HG02973 (cell line): ENCODE results near the gene THAP7.

Experiments used
- ATAC-seq: cut with Tn5 transposase; IDR thresholded peaks from one replicate; pipeline ENCODE4 v1.9.1; 2021; ENCODE audit warnings: moderate library complexity; ENCODE audit not compliant: unreplicated experiment

Gene THAP7

DNA sequence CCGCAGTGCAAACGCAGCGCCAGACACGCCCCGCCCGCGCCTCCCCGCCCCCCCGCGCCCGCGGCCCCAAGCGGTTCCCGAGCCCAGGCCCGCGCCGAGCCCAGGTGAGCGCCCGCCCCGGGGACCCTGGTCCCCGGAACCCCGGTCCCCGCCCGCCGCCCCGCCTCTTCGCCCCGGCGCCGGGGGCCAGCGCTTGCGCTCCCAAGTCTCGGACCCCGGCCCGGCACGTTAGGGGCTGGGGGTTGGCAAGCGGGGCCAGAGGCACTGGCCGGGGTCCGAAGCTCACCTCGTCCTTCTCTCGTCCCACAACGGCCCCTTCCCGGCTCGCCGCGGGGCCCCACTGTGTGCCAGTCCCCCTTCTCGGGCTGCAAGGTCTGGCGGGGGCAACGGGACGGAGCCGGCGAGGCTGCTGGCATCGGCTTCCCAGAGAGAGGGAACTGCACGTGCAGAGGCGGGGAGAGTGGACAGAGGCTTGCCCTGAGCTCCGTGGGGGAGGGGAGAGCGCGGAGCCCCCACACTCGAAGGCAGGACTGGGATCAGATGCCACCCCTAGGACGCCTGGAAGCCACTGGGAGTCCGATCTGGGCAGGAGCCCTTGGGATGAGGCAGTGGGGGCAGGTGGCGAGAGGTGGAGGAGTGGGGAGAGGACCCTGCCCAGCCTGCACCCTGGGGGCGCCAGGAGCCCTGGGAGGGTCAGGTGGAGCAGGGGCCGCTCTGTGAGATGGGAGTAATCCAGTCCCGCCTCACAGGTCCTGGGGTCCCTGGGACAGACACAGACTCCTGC is 36.6 kb downstream of the THAP7 start:
- no peak for ATAC-seq

DNA sequence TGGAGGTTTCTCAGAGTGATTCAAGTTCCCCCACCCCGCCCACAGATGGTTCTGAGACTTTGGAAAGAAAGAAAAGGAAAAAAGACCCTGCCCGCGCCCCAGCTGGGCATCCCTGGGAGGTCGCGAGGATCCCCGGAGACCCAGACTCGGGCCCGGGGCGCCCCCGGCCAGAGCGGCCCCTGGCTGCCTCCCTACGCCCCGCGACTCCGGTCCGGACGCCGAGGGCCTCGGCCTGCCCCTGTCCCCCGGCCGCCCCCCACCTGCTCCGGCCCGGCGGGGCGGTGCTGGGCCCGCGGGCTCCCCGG is 37.2 kb downstream of the THAP7 start:
- no peak for ATAC-seq

DNA sequence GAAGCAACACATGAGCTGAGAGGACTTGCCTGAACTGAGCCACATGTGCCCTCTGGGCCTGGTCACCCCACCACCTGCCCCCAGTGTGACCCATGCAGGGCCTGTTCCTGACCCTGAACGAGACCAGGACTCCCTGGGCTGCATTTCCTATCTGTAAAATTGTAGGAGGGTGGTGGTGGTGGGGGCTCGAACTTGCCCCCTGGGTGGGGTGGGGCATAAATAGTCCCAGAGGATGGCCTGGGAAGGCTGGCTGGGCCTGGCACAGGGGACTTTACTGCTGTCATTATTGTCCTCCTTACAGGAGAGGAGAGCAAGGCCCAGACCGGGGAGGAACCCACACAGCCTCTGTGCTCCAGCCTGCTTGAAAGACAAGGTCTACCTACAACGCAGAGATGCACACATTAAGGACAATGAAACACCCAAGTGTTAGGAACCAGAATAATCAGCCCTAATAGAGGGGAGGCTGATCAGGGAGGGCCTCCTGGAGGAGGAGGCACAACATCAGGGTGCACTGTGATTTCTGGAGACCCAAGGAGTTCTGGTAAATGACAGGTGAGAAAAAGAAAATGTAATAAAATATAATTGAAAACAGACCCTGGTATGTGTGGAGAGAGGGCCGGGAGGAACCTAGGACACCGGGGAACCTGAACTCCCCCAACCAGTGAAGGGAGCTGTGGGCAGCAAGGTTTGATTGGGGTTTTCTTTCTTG is 37.7 kb downstream of the THAP7 start:
- ATAC-seq, result no peak

GRCh38 chr22:20963201-20964052 is 38.5 kb downstream of the THAP7 start:
- no peak for ATAC-seq

DNA sequence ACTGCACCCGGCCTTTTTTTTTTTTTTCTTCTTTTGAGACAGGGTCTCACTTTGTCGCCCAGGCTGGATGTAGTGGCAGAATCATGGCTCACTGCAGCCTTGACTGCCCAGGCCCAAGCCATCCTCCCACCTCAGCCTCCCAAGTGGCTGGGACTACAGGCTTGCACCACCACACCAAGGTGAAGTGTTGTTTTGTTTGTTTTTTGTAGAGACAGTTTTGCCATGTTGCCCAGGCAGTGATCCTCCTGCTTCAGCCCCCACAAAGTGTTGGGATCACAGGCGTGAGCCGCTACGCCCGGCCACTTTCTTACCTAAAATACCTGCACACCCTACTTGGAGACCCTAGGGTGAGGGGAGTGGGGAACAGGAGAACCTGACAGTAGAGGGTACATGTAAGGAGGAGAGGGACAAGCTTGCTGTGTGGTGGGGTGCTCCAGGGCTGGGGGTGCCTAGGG is 39.4 kb downstream of the THAP7 start:
- no peak for ATAC-seq

- ATAC-seq, result no peak
Measured at GRCh38 chr22:20960609-20961008, 41.3 kb downstream of the THAP7 start.

DNA sequence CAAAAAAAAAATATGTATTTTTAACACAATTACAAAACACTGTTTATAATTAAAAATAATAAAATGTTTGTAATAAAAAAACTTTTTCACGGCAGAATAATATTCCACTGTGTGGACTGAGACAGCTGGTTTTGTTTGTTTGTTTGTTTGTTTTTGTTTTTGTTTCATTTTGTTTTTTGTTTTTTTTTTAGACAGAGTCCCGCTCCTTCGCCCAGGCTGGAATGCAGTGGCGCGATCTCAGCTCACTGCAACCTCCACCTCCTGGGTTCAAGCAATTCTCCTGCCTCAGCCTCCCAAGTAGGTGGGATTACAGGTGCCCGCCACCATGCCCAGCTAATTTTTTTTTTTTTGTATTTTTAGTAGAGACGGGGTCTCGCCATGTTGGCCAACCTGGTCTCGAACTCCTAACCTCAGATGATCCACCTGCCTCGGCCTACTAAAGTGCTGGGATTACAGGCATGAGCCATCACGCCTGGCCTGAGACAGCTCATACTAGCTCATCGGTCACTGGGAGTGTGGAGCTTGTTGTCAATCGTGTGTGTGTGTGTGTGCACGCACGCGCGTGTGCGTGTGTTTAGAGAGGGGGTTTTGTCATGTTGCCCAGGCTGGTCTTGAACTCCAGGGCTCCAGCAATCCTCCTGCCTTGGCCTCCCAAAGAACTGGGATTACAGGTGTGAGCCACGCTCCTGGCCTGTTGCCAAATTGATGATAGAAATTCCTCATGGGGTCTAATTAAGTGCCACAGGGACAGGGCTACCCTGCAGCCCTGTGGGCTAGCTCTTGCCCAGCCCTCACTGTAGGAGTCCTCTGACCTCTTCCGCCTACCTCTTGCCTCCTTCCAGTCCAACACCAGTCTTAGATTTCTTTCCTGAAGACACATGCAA is 42.1 kb downstream of the THAP7 start:
- no peak for ATAC-seq

- no peak for ATAC-seq
Measured at GRCh38 chr22:20957683-20958431, 44.1 kb downstream of the THAP7 start.

GRCh38 chr22:20957102-20957682 is 44.7 kb downstream of the THAP7 start:
- ATAC-seq, result no peak

DNA sequence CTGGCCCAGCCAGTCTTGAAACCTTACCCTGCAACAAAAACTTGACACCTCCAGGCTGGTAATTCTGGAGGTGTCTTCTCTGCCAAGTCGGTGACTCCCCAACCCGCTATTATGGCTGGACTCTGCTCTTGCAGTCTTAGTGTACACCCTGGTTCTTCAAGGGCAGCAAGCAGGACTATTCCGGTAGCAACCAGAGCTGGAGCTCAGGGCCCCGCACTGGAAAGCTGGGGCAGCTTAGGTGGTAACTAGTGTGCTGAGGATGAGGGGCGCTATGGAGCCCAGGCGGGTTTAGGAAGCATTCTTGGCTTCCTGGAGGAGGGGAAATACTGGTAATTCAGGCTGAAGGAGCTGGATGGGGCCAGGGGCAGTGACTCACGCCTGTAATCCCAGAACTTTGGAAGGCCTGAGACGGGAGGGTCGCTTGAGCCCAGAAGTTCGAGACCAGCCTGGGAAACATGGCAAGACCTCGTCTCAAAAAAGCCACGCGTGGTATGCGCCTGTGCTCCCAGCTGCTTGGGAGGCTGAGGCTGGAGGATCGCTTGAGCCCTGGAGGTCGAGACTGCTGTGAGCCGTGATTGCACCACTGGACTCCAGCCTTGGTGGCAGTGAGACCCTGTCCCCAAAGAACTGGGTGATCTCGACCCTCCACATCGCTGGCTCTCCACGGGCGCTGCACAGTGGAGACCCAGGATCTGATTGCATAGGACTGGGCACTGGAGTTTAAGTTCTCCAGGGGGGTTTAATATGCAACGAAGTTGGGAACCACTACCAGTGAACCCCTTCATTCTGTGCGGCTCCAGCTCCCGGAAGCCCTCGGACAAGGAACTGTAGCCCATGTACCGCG is 45.4 kb downstream of the THAP7 start:
- no peak for ATAC-seq

DNA sequence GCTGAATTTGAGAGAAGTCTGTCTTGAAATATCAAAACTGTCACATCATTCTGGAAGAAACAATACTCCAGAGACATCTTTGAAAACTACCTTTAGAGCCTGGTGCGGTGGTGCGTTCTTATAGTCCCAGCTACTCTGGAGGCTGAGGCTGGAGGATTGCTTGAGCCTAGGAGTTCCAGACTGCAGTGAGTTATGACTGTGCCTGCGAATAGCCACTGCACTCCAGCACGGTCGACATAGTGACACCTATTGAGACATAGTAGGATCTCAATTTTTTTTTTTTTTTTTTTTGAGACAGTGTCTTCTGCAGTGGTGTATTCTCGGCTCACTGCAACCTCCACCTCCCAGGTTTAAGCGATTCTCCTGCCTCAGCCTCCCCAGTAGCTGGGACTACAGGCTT is 46.4 kb downstream of the THAP7 start:
- no peak for ATAC-seq

DNA sequence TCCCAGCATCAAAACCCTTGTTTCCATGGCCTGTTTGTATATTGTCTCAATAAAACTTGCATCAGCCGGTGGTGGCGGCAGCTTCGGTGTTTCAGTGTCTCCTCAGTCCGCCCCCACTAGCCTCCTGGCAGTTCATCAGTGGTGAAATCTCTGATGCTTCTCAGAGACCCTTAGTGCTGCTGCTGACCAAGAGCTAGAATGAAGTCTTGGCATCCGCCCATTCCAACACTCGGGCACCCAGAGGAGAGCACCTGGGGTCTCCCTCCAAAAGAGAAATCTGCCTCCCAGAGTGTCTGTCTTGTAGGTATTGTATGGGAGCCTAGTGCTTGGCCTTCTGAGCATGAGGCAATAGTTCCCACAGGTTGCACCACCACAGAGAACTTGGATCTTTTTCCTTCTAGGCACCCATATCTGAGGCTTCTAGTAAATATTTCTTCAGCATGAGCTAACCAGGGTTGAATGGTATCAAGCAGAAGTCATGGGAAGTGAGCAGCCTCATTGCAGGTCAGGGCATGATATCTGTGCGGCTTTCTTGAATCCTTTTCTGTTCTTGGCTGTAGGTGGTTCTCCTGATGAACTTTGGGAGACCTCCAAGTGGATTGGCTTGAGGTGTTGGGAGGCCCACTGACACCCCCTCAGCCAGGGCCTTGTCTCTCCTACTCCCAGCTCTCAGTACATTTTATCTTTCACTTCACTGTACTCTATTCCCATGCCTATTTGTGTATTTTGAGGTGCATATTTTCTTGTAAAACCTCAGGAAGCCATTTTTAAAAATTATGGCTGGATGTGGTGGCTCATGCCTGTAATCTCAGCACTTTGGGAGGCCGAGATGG is 48.0 kb downstream of the THAP7 start:
- no peak for ATAC-seq

- ATAC-seq, result no peak
Measured at GRCh38 chr22:20953342-20953608, 48.6 kb downstream of the THAP7 start.

- ATAC-seq, result no peak
Measured at GRCh38 chr22:20952544-20953341, 49.2 kb downstream of the THAP7 start.

- no peak for ATAC-seq
Measured at GRCh38 chr22:20951932-20952380, 50.0 kb downstream of the THAP7 start.

DNA sequence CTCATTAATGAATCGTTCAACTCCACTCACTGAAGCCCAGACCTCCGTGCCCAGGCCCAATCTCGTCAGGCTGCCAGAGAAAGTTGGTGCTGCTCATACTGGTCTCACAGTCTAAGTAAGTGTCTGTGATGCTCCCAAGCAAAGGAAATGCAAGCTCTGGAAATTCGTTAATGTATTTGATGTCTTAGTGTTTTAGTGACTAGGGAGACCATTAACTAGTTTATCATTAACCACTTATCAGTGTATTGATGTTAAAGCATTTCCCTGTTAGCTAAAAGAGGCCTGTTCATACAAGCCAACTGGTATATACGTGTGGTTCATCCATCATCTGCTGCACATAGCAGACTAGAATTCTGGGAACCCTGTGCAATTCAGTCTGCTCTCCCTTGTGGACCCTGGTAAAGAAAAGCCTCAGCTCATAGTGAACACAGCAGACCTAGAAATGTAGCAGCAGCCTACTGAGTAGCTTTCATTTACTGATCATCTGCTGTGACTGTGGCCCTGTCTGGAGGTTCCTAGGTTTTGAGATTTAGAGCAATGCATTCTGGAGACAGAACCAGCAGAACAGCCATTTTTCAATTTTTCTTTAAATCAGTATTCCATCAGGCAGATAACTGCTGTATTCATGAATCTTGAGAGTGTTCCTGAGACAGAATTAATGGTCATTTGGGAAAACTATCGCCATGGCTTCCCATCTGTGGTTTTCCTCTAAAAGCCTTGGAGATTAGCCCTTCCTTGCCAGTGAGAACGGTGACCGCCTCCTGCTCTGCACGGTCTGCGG is 50.6 kb downstream of the THAP7 start:
- ATAC-seq, result no peak
